Measurements from ENCODE around the gene CXCL12. TPM values are rescaled to one million over a fixed set of nuclear protein-coding genes. Genes with fewer than 3 reads are reported as not detected.

The CXCL12 gene
- total RNA-seq, 2 donors from 2014 or later: 6.9 to 19.6 TPM

GRCh38 chr10:44339218-44339617 lies 45.7 kb downstream of the CXCL12 start:
- H3K9me3 ChIP-seq: no peaks in the 10 kb centered on the region
- no peak overlapping the region for H3K27ac ChIP-seq
- H3K36me3 ChIP-seq: no peaks in the 10 kb centered on the region
- H3K4me3 ChIP-seq: no peak overlapping the region
- TF ChIP-seq POLR2A (IDR thresholded peaks at IDR 0.05): no peak
- no peak for TF ChIP-seq CTCF (IDR thresholded peaks at IDR 0.05)
- TF ChIP-seq POLR2AphosphoS5 (IDR thresholded peaks at IDR 0.05): no peak
- H3K27me3 ChIP-seq (replicated peaks; ENCODE audit: insufficient read depth): no peaks in the 10 kb centered on the region
- no peaks in the 10 kb centered on the region for H3K4me1 ChIP-seq (replicated peaks)
- no peak for DNase-seq (ENCODE audit: low spot score)
- WGBS: 74% methylated on average over 3 of the region's 3 CpGs
- intact Hi-C loops (cut with DNase I): no loop called here

GRCh38 chr10:44337081-44337480 lies 47.8 kb downstream of the CXCL12 start:
- WGBS: 90% methylated on average over 4 of the region's 4 CpGs
- DNase-seq (ENCODE audit: low spot score): no peak
- intact Hi-C loops (cut with DNase I): no loop called here
- H3K27me3 ChIP-seq (replicated peaks; ENCODE audit: insufficient read depth): no peaks in the 10 kb centered on the region
- no peak overlapping the region for H3K4me3 ChIP-seq
- H3K27ac ChIP-seq: no peak overlapping the region
- H3K4me1 ChIP-seq (replicated peaks): no peaks in the 10 kb centered on the region
- TF ChIP-seq CTCF (IDR thresholded peaks at IDR 0.05): no peak
- no peak for TF ChIP-seq POLR2AphosphoS5 (IDR thresholded peaks at IDR 0.05)
- TF ChIP-seq POLR2A (IDR thresholded peaks at IDR 0.05): no peak
- H3K9me3 ChIP-seq: no peaks in the 10 kb centered on the region
- no peaks in the 10 kb centered on the region for H3K36me3 ChIP-seq

GRCh38 chr10:44335330-44336021 lies 49.4 kb downstream of the CXCL12 start:
- H3K27me3 ChIP-seq (replicated peaks; ENCODE audit: insufficient read depth): no peaks in the 10 kb centered on the region
- no peak overlapping the region for H3K27ac ChIP-seq
- DNase-seq (ENCODE audit: low spot score): no peak
- H3K9me3 ChIP-seq: no peaks in the 10 kb centered on the region
- TF ChIP-seq CTCF (IDR thresholded peaks at IDR 0.05) (no peak), POLR2A (IDR thresholded peaks at IDR 0.05) (no peak), POLR2AphosphoS5 (IDR thresholded peaks at IDR 0.05) (no peak)
- no peak overlapping the region for H3K4me3 ChIP-seq
- no peaks in the 10 kb centered on the region for H3K4me1 ChIP-seq (replicated peaks)
- no peaks in the 10 kb centered on the region for H3K36me3 ChIP-seq
- 82% methylated on average over 9 of the region's 9 CpGs for WGBS
- intact Hi-C loops (cut with DNase I): no loop called here

GRCh38 chr10:44334621-44335184 lies 50.2 kb downstream of the CXCL12 start:
- no peak overlapping the region for H3K27ac ChIP-seq
- intact Hi-C loops (cut with DNase I): no loop called here
- no peaks in the 10 kb centered on the region for H3K36me3 ChIP-seq
- 73% methylated on average over 4 of the region's 4 CpGs for WGBS
- H3K27me3 ChIP-seq (replicated peaks; ENCODE audit: insufficient read depth): no peaks in the 10 kb centered on the region
- TF ChIP-seq CTCF (IDR thresholded peaks at IDR 0.05) (no peak), POLR2AphosphoS5 (IDR thresholded peaks at IDR 0.05) (no peak), POLR2A (IDR thresholded peaks at IDR 0.05) (no peak)
- H3K9me3 ChIP-seq: no peaks in the 10 kb centered on the region
- H3K4me1 ChIP-seq (replicated peaks): no peaks in the 10 kb centered on the region
- no peak overlapping the region for H3K4me3 ChIP-seq
- DNase-seq (ENCODE audit: low spot score): no peak

GRCh38 chr10:44334091-44334490 lies 50.8 kb downstream of the CXCL12 start:
- intact Hi-C loops (cut with DNase I): no loop called here
- 95% methylated on average over 6 of the region's 6 CpGs for WGBS

More at GRCh38 chr10:44334091-44334490, 50.8 kb downstream of the CXCL12 start:
- no peak overlapping the region for H3K4me3 ChIP-seq
- no peaks in the 10 kb centered on the region for H3K27me3 ChIP-seq (replicated peaks; ENCODE audit: insufficient read depth)
- H3K36me3 ChIP-seq: no peaks in the 10 kb centered on the region
- TF ChIP-seq CTCF (IDR thresholded peaks at IDR 0.05) (no peak), POLR2AphosphoS5 (IDR thresholded peaks at IDR 0.05) (no peak), POLR2A (IDR thresholded peaks at IDR 0.05) (no peak)
- DNase-seq (ENCODE audit: low spot score): no peak
- H3K4me1 ChIP-seq (replicated peaks): no peaks in the 10 kb centered on the region
- no peaks in the 10 kb centered on the region for H3K9me3 ChIP-seq
- no peak overlapping the region for H3K27ac ChIP-seq

Data from prostate gland (tissue), 2 donors.